Measurements from ENCODE around the gene CROCC2.

CROCC2 gene

DNA sequence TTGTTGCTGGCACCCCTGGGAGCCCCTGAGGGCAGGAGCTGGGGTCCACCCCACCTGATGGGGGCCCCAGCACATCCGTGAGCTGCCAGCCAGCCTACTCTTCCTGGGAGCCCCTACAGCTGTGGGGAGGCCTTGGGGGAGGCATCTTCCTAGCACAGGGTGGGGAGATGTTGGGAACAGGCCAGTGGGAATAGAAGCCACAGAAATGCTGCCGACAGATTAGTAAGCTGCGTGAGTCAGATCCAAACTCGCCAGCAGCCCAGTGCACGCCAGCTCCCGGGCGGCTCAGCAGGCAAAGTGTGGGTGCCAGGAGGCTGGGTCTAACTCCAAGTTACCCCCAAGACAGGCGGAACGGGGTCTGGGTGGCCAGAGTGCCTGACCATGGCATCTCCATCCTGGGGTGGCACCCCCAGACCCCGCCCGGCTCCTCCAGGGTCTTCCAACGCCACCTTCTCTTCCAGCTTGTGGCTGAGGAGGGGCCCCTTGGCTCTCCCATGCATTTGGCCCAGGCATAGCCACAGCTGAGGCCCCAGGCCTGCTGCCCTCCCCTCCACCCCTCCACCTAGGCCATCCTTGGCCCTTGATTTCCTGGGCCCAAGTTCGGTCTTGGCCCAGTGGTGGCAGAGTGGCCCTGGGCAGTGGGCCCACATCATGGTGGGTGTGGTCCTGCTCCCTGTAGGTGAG lies 15.3 kb downstream of the CROCC2 start:
- no peak for DNase-seq (ENCODE audit: low read depth, low spot score)

DNA sequence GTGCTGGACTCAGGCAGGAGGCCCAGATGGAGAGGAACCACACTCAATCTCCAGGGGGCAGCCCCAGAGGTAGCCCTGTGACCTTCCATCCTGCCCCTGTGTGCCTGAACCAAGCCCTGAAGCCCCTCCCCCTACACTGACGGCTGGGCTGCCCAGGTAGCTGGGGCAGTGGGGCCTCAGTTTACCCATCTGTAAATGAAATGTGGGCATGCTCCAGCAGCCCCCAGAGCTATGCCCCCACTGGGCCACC lies 15.8 kb downstream of the CROCC2 start:
- DNase-seq (ENCODE audit: low read depth, low spot score): no peak

GRCh38 chr2:240922245-240922981 lies 16.3 kb downstream of the CROCC2 start:
- DNase-seq (ENCODE audit: low read depth, low spot score): no peak

- DNase-seq (ENCODE audit: low read depth, low spot score): no peak
Observed at GRCh38 chr2:240922982-240923537, 16.9 kb downstream of the CROCC2 start.

- DNase-seq (ENCODE audit: low read depth, low spot score): no peak
Observed at GRCh38 chr2:240925191-240925567, 19.0 kb downstream of the CROCC2 start.

GRCh38 chr2:240925568-240926515 lies 19.7 kb downstream of the CROCC2 start:
- no peak for DNase-seq (ENCODE audit: low read depth, low spot score)

DNA sequence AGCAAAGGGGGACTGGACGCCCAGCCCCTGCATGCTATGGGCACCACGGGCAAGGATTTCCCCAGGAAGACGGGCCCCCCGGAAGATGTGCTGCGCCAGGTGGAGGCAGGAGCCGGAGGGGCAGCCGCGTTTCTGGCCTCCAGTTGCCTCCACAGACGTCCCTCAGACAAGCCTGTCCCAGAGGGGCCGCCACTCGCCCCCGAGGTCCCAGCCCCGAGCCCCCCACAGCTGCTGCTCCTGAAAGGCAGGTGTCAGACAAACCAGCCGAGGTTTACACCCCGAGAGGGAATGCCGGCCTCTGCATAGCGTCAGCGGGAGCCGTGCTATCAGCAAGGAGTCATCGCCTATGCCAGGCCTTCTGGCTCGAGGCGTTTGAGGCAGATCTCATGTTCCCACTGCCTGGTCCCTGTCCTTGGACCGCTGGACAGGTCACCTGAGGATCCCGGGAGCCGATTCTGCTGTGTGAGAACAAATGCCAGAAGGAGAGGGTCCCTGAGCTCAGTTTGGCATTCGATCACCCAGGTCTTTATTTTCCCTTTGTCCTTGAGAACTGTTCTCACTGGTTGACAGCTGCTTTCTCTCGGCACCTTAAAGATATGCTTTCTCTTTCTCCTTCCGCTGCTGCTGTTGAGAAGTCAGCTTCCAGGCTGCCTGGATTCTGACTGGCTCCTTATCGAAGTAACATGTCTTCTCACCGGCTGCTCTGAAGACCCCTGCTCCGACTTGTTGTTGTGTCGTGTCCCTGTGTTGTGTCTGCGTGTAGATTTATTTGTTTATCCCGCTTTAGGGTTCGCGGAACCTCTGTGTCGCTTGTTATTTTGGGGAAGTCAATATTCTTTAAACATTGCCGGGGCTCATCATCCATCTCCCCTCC lies 20.6 kb downstream of the CROCC2 start:
- DNase-seq (ENCODE audit: low read depth, low spot score): no peak

DNA sequence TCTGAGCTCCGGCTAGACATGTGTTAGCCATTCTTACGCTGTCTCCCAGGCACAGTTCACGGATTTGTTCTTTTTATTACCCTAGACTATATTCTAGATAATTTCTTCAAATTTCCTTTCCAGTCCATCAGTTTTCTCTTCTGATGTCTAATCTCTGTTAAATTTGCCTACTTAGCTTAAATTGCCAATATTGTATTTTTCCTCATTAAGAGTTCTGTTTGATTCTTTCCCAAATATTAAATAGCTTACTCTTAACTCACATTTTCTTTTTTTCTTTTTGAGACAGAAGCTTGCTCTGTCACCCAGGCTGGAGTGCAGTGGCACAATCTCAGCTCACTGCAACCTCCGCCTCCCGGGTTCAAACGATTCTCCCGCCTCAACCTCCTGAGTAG lies 21.2 kb downstream of the CROCC2 start:
- no peak for DNase-seq (ENCODE audit: low read depth, low spot score)

DNA sequence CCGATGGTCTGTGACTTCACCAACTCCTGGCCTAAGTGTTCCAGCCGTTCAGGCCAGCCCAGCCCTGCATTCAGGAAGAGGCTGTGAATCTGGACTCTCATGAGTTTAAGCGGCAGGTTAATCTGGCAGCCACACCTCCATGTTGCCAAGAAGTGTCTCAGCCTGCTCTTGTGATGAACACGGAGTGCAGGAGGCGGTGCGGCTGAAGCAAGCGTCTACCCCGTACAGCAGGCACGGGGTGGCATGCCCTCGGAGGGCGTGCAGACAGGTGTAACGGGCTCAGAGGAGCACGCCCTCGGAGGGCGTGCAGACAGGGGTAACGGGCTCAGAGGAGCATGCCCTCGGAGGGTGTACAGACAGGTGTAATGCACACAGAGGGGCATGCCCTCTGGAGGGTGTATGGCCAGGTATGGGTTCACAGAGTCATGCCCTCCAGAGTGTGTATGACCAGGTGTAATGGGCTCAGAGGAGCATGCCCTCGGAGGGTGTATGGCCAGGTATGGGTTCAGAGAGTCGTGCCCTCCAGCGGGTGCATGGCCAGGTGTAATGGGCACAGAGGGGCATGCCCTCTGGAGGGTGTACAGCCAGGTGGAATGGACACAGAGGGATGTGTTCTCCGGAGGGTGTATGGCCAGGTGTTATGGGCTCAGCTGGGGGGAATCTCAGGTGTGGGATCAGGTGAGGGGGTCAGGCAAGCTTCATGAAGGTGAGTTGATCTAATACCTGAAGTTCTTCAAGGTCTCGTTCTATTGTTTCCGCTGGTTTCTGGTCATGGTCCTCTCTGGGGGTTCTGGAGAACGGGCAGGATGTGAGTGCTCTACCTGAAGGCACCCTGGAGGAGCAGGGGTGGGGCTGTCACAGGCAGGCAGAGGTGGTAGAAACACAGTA lies 22.6 kb downstream of the CROCC2 start:
- DNase-seq (ENCODE audit: low read depth, low spot score): no peak

DNA sequence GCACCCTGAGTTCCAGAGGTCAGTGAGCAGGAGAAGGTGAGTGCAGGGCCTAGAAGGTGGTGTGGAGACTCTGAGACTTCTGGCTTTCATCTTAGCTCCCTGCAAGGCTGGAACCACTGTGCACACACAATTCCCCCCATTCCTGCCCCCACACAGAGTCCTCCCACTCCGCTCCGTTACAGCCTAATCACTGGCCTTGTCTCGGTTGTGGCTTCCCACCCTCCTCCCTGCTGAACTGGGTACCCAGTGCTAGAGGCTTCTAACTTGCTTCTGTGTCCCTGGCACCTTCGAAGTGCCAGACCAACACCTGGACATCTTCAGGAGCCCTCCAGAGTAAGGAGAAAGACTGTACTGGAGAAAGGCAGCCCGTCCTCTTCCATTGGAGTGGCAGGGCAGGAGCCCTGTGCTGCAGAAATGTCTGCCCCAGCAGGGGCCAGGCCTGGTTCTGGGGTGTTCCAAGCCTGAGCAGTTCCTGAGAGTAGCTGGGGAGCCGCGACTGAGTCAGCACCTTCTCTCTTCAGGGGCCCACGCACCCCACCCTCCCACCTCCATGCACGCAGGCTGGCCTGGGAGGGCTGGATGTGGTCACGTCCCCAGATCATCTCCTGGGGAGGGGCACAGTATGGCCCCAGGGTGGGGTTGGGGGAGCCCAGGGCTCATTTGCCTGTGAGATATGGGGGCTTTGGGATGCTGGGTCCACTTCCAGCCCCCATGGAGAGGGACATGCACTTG lies 23.4 kb downstream of the CROCC2 start:
- no peak for DNase-seq (ENCODE audit: low read depth, low spot score)

DNA sequence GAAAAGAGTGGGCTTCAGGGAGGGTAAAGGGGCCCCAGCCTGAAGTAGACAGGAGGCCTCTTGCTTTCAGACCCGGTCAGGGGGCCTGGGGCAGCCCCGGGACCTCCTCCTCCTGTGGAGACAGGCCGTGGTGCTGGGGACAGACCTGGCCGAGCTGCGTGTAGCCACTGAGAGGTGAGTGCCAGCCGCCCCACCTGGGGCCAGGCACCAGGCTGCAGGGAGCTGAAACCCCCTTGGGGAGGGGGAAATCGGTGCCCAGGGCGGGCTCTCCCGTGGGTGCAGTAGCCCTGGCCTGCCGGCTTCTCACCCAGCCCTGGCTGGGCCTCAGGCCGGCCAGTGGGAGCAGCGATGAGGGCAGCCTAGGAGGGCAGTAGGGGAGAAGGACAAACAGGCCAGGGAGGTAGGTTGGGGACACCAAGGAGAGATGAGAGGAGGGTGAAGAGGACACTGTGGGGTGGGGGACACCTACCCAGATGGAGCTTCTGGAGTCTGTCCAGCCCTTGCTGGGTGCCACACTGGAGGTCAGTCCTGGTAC lies 24.0 kb downstream of the CROCC2 start:
- no peak for DNase-seq (ENCODE audit: low read depth, low spot score)

DNA sequence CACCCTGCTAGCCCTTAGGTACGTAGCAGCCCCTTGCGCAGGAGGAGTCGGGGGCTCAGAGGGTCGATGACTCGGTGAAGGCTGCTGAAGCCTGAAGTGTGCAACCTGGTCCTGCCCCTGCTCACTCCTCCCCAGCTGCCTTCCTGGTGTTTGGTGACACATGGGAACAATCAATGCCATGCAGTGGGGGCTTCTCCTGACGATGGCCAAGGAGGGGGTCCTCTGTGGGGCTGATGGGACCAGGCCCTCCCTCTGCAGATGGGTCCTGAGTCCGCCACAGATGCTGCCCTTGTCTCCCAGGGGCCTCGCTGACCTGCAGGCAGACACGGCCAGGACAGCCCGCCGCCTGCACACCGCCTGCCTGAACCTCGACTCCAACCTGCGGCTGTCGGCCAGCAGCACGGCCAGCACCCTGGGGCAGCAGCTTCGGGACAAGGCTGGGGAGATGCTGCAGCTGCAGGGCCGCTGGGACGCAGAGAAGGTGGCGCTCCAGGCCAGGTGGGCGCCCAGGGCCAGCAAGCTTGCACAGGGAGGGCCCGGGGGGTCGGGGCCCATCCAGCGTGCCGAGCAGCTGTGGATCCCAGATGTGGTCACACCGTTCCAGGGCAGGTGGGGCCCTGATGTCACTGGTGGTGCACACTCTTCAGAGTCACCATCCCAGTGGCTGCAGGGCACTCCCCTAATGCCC lies 24.6 kb downstream of the CROCC2 start:
- DNase-seq (ENCODE audit: low read depth, low spot score): no peak

GRCh38 chr2:240931319-240931949 lies 25.3 kb downstream of the CROCC2 start:
- DNase-seq (ENCODE audit: low read depth, low spot score): no peak

DNA sequence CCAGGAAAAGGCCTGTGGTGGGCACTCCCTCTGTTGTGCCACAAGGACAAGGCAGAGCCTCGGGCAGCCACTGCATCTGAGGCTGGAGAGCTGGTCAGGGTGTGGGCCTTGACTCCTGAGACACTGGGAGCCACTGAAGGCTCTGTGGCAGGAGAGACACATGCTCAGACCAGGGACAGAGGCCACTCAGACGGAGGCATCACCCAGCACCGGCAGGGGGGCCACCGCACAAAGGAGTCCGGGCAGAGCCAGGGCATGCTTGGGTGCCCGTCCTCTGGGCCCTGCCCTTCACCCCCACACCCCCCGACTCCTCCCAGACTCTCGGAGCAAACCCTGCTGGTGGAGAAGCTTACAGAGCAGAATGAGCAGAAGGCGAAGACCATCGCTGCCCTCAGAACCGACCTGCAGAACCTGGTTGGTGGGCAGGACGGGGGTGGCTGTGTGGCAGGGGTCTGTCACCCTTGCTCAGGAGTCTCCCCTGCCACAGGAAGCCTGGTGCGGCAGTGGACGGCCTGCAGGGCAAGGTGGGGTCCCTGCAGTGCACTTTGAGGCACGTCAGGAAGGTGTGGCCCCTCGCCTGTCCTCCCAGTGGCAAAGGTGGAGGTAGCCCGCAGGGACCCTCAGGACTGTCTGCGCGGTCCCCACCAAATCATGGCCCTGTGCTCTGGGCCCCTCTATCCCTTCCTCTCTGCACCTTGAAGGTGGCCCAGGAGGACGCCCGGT lies 26.0 kb downstream of the CROCC2 start:
- DNase-seq (ENCODE audit: low read depth, low spot score): no peak

DNA sequence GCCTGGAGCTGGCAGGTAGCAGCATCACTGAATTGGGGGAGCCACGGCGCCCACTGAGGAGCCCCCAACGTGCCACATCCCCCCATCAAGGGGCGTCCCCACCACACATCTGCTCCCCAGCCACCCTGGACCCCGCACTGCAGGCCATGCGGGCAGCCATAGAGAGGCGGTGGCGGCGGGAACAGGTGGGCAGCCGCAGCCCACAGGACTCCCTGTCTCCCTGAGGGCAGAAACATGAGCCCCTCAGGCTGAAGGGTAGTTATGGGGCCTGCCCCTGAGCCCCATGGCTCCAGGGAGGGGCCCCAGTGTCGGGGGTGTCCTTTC lies 26.6 kb downstream of the CROCC2 start:
- DNase-seq (ENCODE audit: low read depth, low spot score): no peak

DNA sequence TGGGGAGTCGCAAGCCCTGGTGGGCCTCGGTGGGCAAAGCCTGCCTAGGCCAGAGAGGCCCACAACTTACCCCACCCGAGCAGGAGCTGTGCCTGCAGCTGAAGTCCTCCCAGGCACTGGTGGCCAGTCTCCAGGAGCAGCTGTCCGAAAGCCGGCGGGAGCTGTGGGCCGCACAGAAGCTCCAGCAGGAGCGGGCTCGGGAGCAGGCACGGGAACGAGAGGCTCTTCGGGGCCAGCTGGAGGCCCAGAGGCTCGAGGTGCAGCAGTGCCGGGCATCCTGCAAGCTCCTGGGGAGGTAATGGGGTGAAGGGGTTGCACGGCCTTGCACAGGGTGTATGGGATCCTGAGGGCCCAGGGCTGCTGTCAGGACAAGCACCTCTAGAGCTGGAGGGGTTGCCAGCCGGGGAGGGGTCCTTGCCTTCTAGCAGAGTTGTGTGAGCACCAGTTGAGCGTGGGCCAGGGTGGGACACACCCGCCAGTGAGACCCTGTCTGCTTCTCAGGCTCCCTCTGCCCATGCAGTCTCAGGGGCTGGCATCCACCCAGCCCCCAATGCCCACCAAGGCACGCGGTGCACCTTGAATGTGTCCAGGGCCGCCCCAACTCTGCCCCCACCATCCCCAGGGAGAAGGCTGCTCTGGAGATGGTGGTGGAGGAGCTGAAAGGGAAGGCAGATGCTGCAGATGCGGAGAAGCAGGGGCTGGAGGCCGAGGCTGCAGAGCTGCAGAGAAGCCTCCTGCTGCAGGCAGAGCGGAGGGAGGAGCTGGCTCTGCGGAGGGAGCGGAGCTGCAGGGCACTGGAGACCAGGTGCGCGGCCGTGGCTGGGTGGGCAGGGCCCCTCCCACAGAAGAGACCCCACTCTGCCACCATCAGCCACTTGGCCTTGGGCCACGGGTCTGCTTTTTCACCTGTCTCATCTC lies 27.2 kb downstream of the CROCC2 start:
- DNase-seq (ENCODE audit: low read depth, low spot score): no peak

Data from activated naive CD8-positive, alpha-beta T cell treated with anti-CD3 and anti-CD28 coated beads, Interleukin-2, amount 50 U/mL, for 16 hours (primary cell).